K562 (cell line): ENCODE measurements around the gene BCAR3. TPM values are rescaled to one million over a fixed set of nuclear protein-coding genes. Genes with fewer than 3 reads are reported as not detected.

ENCODE experiments used
- ATAC-seq: fragments of 200-7000 bp; cut with Tn5 transposase; 3 replicates; pipeline ENCODE4 v1.9.1; 2020; ENCODE audit warnings: moderate library complexity
- BruUV-seq: library from RNA; stranded (reverse); fragments of 400-500 nt; replicated peaks from 2 replicates; lab custom pipeline; 2021; lab: Mats Ljungman, UMichigan
- CTCF ChIA-PET: fragments of 300-600 bp; formaldehyde crosslinking; extraction: SDS; loops from one replicate; lab custom pipeline; 2021; ENCODE audit warnings: low intra/inter-chr PET ratio; lab: Yijun Ruan, JAX
- POLR2A ChIA-PET: fragments of 300-600, 350-650 bp; sonication (Branson Sonifier 250); formaldehyde crosslinking; extraction: SDS; loops from one replicate; lab custom pipeline; 2021; ENCODE audit warnings: antibody characterized with exemption, inconsistent platforms; lab: Yijun Ruan, JAX
- DNase-seq, 4 experiments: peaks; one replicate each; pipeline versions ENCODE4 v3.0.0 to v3.0.0-alpha.2; 2011 to 2018; ENCODE audit warnings: low spot score in 3 of 4, mixed read lengths in 3 of 4; ENCODE audit errors: extremely low read depth in 1 of 4
- FAIRE-seq: peaks from 2 replicates; lab custom pipeline; 2011; peaks lifted over from hg19 to GRCh38; lab: Jason Lieb, UNC
- H2AFZ ChIP-seq: 2 replicates; pipeline ENCODE4 v1.6.0; 2011; ENCODE audit warnings: low read depth, low read length, control low read depth, inconsistent platforms
- H3K27ac ChIP-seq: fragments of 200-600 bp; 3 replicates; pipeline ENCODE4 v1.8.0; 2011; ENCODE audit warnings: low read depth, mild to moderate bottlenecking, control low read depth, inconsistent platforms, low read length, moderate library complexity, mixed read lengths; ENCODE audit errors: extremely low read depth
- H3K27me3 ChIP-seq, 2 experiments: fragments of 300-600 bp in 1 of 2; 2 replicates in 1 of 2; 3 replicates in 1 of 2; pipeline versions ENCODE4 v1.6.0 to v1.8.0; 2011; ENCODE audit warnings: inconsistent platforms in 2 of 2, low read length in 2 of 2, mild to moderate bottlenecking in 1 of 2, mixed read lengths in 1 of 2, moderate library complexity in 1 of 2; ENCODE audit not compliant: control insufficient read depth in 2 of 2, insufficient read depth in 2 of 2
- H3K36me3 ChIP-seq: fragments of 300-600 bp; 3 replicates; pipeline ENCODE4 v1.8.0; 2011; ENCODE audit warnings: mild to moderate bottlenecking, low read length, inconsistent platforms; ENCODE audit not compliant: control insufficient read depth, insufficient read depth
- H3K4me1 ChIP-seq, 2 experiments: fragments of 200-600 bp in 1 of 2; replicated peaks in 1 of 2; 2 replicates in 1 of 2; 3 replicates in 1 of 2; pipeline versions ENCODE4 v1.5.1 to v1.8.0; 2011; ENCODE audit warnings: inconsistent platforms in 2 of 2, low read length in 2 of 2, mild to moderate bottlenecking in 1 of 2, mixed read lengths in 1 of 2, moderate library complexity in 1 of 2; ENCODE audit not compliant: control insufficient read depth in 2 of 2, insufficient read depth in 2 of 2
- H3K4me2 ChIP-seq: 2 replicates; pipeline ENCODE4 v1.6.1; 2011; ENCODE audit warnings: low read length, control low read depth, inconsistent platforms, mixed read lengths; ENCODE audit not compliant: insufficient read depth
- H3K4me3 ChIP-seq: fragments of 200-600 bp; sonication (generic), shearing (Covaris generic); 2 replicates; pipeline ENCODE4 v1.5.1; 2016; ENCODE audit warnings: control low read depth, inconsistent platforms
- H3K79me2 ChIP-seq: fragments of 200-600 bp; 3 replicates; pipeline ENCODE4 v1.8.0; 2011; ENCODE audit warnings: low read length, inconsistent platforms; ENCODE audit not compliant: control insufficient read depth, insufficient read depth
- H3K9ac ChIP-seq, 2 experiments: 2 replicates each; pipeline versions ENCODE4 v1.6.0 to v1.6.1; 2011; ENCODE audit warnings: low read depth in 2 of 2, low read length in 2 of 2, control low read depth in 1 of 2, inconsistent platforms in 1 of 2, mild to moderate bottlenecking in 1 of 2, mixed read lengths in 1 of 2; ENCODE audit not compliant: insufficient read depth in 1 of 2
- H3K9me1 ChIP-seq: one replicate; pipeline ENCODE4 v1.6.0; 2011; ENCODE audit warnings: inconsistent platforms, mild to moderate bottlenecking, low read length, moderate library complexity; ENCODE audit not compliant: control insufficient read depth, insufficient read depth
- H3K9me3 ChIP-seq: replicated peaks from 2 replicates; pipeline ENCODE4 v1.5.1; 2011; ENCODE audit warnings: low read depth, low read length, inconsistent platforms; ENCODE audit not compliant: control insufficient read depth, insufficient read depth
- H4K20me1 ChIP-seq: replicated peaks from 2 replicates; pipeline ENCODE4 v1.6.1; 2011; ENCODE audit warnings: low read length, inconsistent platforms, mixed read lengths; ENCODE audit not compliant: control insufficient read depth, insufficient read depth
- HDAC1 ChIP-seq, 2 experiments: fragments of 450-650 bp; IDR thresholded peaks; 2 replicates each; pipeline ENCODE4 v1.6.1; 2016 to 2017; ENCODE audit warnings: inconsistent platforms in 1 of 2, mild to moderate bottlenecking in 1 of 2, moderate library complexity in 1 of 2
- HMG20B ChIP-seq: fragments of 250-450 bp; sonication (Bioruptor Pico); IDR thresholded peaks from 2 replicates; pipeline ENCODE4 v1.5.0; 2021; ENCODE audit warnings: mild to moderate bottlenecking
- MXI1 ChIP-seq: IDR thresholded peaks from 2 replicates; pipeline ENCODE4 v1.6.1; 2011; ENCODE audit warnings: low read depth, mild to moderate bottlenecking, improper control_type of control experiment, low read length
- NFE2 ChIP-seq: IDR thresholded peaks from 2 replicates; pipeline ENCODE4 v1.6.1; 2014; ENCODE audit warnings: antibody characterized with exemption, low read depth
- POLR2AphosphoS2 ChIP-seq: IDR thresholded peaks from 2 replicates; pipeline ENCODE4 v1.6.1; 2012; ENCODE audit warnings: low read length, improper control_type of control experiment
- ZNF41 ChIP-seq: fragments of 250-450 bp; sonication (Bioruptor Pico); conservative IDR thresholded peaks from 2 replicates; pipeline ENCODE4 v1.4.0; 2020; ENCODE audit warnings: mild to moderate bottlenecking
- WGBS: fragments of 100-300 bp; shearing (Covaris generic); methylation state at CpG from one replicate; pipeline ENCODE4 v1.1.6; 2016; ENCODE audit warnings: low coverage, mixed read lengths; ENCODE audit not compliant: insufficient coverage; ENCODE audit errors: missing lambda C conversion rate; 5-methylcytosine and 5-hydroxymethylcytosine counted together
- in situ Hi-C: fragments of 300-500 bp; cut with MboI; formaldehyde crosslinking; loops from 4 replicates; pipeline ENCODE4 v1.15.0; 2018; ENCODE audit warnings: inconsistent platforms, mixed read lengths
- intact Hi-C: fragments of 100-400 bp; cut with micrococcal nuclease; formaldehyde crosslinking; loops from 2 replicates; pipeline ENCODE4 v1.14.2; 2022
- polyA plus RNA-seq, 8 experiments: library from polyadenylated mRNA; depleted of rRNA in 4 of 8; stranded (reverse) in 5 of 8; unstranded in 3 of 8; fragments of >200 nt; fragmentation: Nextera tagmentation in 2 of 8; fragmentation: Illumina TruSeq in 1 of 8; extraction: Ambion mirVana in 2 of 8; extraction: Trizol in 1 of 8; gene quantifications; 2 replicates each; pipeline versions ENCODE4 v1.2.1 to v1.2.3, GENCODE V29; 2011 to 2014; ENCODE audit warnings: inconsistent platforms in 1 of 8, missing spikeins in 1 of 8
- total RNA-seq, 7 experiments: library from RNA; depleted of rRNA in 6 of 7; stranded (reverse); fragments of >200 nt in 6 of 7; fragmentation: Illumina TruSeq in 2 of 7; extraction: Trizol in 2 of 7; gene quantifications; 2 replicates each; pipeline versions ENCODE4 v1.2.1 to v1.2.3, GENCODE V29; 2011 to 2021; ENCODE audit warnings: low replicate concordance in 1 of 7
- TF ChIP-seq, protein P1 (sequence below), 2 experiments: fragments of 450-650 bp; IDR thresholded peaks; 2 replicates each; pipeline ENCODE4 v1.6.1; 2016; ENCODE audit warnings: mild to moderate bottlenecking in 2 of 2, borderline replicate concordance in 1 of 2, low read depth in 1 of 2, moderate library complexity in 1 of 2
- TF ChIP-seq, protein P2 (sequence below), 2 experiments: fragments of 450-650 bp; IDR thresholded peaks; 2 replicates each; pipeline ENCODE4 v1.6.1; 2018; ENCODE audit warnings: mild to moderate bottlenecking in 2 of 2, low read depth in 1 of 2; ENCODE audit not compliant: partially characterized antibody in 2 of 2
- TF ChIP-seq, protein P3 (sequence below): IDR thresholded peaks from 3 replicates; pipeline ENCODE4 v1.6.1; 2011; ENCODE audit warnings: borderline replicate concordance, mild to moderate bottlenecking; ENCODE audit not compliant: insufficient read length, insufficient read depth

The BCAR3 gene
- total and polyA plus RNA-seq, 9 of the 15 experiments (the other 6 are each of a cell fraction or from before 2014, with no cell fraction given): 1.8 to 6.3 (median 3.8) TPM

GRCh38 chr1:93679546-93679945 is 2.1 kb downstream of the BCAR3 start:
- H3K9ac ChIP-seq: no peak overlapping the region
- no peaks in the 10 kb centered on the region for H3K36me3 ChIP-seq
- H3K4me1 ChIP-seq: peaks cover 2 to 15% of the 10 kb centered on the region in 2 experiments; a peak in 4 of 5 replicates
- peaks cover 19 to 43% of the 10 kb centered on the region in 2 experiments; a peak in 4 of 5 replicates for H3K27me3 ChIP-seq
- H3K79me2 ChIP-seq: no peaks in the 10 kb centered on the region
- in situ Hi-C loops (no loop called here), intact Hi-C loops (no loop called here)
- POLR2A ChIA-PET: no interaction called here
- no peaks in the 10 kb centered on the region for H4K20me1 ChIP-seq
- H2AFZ ChIP-seq: no peak overlapping the region
- CTCF ChIA-PET: interaction anchor here (1.4 kb wide), 1 partner anchor 50 kb away, joined by 3 read pairs; no protein-coding TSS in a partner anchor
- no TSS peak for BruUV-seq
- H3K4me3 ChIP-seq: no peak overlapping the region
- no peak overlapping the region for H3K27ac ChIP-seq
- no peaks in the 10 kb centered on the region for H3K9me1 ChIP-seq
- FAIRE-seq (no peak), ATAC-seq (no peak), DNase-seq (no peak)
- H3K9me3 ChIP-seq: no peaks in the 10 kb centered on the region
- no peak overlapping the region for H3K4me2 ChIP-seq
- 41% methylated on average over 4 of the region's 4 CpGs for WGBS
- no peak for TF ChIP-seq HMG20B (CRISPR knock-in tag)
- TF ChIP-seq, protein P1, sequence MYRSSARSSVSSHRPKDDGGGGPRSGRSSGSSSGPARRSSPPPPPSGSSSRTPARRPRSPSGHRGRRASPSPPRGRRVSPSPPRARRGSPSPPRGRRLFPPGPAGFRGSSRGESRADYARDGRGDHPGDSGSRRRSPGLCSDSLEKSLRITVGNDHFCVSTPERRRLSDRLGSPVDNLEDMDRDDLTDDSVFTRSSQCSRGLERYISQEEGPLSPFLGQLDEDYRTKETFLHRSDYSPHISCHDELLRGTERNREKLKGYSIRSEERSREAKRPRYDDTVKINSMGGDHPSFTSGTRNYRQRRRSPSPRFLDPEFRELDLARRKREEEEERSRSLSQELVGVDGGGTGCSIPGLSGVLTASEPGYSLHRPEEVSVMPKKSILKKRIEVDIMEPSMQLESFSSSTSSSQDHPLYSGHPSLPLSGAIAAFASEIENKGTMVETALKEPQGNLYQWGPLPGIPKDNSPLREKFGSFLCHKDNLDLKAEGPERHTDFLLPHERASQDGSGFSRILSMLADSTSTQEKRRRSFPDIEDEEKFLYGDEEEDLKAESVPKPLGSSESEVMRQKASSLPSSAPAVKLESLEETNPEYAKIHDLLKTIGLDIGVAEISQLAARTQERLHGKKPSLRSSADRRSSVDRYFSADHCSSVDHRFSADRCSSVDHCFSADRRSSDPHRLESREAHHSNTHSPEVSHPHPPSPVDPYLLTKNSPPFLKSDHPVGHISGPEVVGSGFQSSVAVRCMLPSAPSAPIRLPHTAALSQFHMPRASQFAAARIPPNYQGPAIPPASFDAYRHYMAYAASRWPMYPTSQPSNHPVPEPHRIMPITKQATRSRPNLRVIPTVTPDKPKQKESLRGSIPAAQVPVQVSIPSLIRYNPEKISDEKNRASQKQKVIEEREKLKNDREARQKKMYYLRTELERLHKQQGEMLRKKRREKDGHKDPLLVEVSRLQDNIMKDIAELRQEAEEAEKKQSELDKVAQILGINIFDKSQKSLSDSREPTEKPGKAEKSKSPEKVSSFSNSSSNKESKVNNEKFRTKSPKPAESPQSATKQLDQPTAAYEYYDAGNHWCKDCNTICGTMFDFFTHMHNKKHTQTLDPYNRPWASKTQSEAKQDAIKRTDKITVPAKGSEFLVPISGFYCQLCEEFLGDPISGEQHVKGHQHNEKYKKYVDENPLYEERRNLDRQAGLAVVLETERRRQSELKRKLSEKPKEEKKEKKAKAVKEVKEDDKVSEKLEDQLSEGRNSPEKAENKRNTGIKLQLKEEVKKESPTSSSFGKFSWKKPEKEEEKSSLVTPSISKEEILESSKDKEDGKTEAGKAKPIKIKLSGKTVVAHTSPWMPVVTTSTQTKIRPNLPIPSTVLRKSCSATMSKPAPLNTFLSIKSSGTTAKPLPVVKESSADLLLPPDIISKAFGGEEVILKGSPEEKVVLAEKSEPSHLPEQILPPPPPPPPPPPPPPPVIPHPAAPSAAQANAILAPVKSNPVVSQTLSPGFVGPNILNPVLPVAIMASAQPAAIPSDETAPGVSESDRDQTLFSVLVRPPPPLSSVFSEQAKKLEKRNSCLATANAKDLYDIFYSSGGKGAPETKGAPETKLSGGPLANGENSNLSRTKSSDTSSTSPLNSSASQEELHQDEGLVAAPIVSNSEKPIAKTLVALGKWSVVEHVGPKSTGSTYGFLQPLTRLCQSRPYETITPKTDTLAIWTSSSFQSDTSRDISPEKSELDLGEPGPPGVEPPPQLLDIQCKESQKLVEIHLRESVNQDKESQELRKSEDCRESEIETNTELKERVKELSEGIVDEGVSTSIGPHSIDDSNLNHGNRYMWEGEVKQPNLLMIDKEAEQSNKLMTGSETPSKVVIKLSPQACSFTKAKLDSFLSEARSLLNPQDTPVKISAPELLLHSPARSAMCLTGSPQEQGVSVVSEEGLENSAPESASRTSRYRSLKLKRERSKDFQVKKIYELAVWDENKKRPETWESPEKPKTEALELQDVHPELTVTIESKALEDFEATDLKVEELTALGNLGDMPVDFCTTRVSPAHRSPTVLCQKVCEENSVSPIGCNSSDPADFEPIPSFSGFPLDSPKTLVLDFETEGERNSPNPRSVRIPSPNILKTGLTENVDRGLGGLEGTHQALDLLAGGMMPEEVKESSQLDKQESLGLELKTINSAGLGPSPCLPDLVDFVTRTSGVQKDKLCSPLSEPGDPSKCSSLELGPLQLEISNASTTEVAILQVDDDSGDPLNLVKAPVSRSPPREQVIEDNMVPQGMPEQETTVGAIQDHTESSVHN (IDR thresholded peaks at IDR 0.05; ENCODE audit: borderline replicate concordance in 1 of 2, low read depth in 1 of 2): no peak
- no peak for TF ChIP-seq MXI1
- TF ChIP-seq, protein P2, sequence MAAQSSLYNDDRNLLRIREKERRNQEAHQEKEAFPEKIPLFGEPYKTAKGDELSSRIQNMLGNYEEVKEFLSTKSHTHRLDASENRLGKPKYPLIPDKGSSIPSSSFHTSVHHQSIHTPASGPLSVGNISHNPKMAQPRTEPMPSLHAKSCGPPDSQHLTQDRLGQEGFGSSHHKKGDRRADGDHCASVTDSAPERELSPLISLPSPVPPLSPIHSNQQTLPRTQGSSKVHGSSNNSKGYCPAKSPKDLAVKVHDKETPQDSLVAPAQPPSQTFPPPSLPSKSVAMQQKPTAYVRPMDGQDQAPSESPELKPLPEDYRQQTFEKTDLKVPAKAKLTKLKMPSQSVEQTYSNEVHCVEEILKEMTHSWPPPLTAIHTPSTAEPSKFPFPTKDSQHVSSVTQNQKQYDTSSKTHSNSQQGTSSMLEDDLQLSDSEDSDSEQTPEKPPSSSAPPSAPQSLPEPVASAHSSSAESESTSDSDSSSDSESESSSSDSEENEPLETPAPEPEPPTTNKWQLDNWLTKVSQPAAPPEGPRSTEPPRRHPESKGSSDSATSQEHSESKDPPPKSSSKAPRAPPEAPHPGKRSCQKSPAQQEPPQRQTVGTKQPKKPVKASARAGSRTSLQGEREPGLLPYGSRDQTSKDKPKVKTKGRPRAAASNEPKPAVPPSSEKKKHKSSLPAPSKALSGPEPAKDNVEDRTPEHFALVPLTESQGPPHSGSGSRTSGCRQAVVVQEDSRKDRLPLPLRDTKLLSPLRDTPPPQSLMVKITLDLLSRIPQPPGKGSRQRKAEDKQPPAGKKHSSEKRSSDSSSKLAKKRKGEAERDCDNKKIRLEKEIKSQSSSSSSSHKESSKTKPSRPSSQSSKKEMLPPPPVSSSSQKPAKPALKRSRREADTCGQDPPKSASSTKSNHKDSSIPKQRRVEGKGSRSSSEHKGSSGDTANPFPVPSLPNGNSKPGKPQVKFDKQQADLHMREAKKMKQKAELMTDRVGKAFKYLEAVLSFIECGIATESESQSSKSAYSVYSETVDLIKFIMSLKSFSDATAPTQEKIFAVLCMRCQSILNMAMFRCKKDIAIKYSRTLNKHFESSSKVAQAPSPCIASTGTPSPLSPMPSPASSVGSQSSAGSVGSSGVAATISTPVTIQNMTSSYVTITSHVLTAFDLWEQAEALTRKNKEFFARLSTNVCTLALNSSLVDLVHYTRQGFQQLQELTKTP (IDR thresholded peaks at IDR 0.05; ENCODE audit: low read depth in 1 of 2, partially characterized antibody in 2 of 2): no peak
- TF ChIP-seq, protein P3, sequence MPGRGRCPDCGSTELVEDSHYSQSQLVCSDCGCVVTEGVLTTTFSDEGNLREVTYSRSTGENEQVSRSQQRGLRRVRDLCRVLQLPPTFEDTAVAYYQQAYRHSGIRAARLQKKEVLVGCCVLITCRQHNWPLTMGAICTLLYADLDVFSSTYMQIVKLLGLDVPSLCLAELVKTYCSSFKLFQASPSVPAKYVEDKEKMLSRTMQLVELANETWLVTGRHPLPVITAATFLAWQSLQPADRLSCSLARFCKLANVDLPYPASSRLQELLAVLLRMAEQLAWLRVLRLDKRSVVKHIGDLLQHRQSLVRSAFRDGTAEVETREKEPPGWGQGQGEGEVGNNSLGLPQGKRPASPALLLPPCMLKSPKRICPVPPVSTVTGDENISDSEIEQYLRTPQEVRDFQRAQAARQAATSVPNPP: no peak
- no peak for TF ChIP-seq ZNF41 (CRISPR knock-in tag)
- TF ChIP-seq NFE2: no peak
- TF ChIP-seq POLR2AphosphoS2: no peak
- no peak for TF ChIP-seq HDAC1 (IDR thresholded peaks at IDR 0.05)
